ENCODE results near the gene PHLDA1. TPM values are rescaled to one million over a fixed set of nuclear protein-coding genes. Genes with fewer than 3 reads are reported as not detected.

The PHLDA1 gene
- total and polyA plus RNA-seq, 2 donors (not counting 3 experiments of a cell fraction or from before 2014, with no cell fraction given): 14.1 to 30.8 TPM

DNA sequence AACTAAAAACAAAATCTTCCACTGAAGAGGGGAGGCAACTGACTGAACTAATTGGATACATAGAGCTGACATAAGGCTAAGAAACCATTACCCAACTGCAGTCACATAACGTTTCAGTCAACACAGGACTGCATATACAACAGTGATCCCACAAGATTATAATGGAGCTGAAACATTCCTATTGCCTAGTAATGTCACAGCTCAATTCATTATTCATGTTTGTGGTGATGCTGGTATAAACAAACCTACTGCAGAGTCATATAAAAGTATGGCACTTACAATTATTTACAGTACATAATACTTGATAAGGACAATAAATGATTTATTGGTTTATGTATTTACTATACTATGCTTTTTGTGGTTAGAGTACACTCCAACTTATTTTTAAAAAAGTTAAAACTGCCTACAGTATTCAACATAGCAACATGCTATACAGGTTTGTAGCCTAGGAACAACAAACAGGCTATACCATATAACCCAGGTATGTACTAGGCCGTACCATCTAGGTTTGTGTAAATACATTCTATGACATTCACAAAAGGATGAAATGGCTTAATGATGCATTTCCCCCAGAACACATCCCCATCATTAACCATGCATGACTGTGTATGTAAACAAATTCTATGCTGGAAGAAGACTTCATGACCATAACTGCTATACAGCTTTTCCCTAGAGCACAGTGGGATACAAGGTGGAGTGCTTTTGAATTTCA is 48.6 kb upstream of the PHLDA1 start:
- Histone ChIP-seq H3K4me2 (ENCODE audit: insufficient read depth, low read length) (no peak overlapping the region), H3K9ac (replicated peaks; ENCODE audit: extremely low read depth, insufficient read depth, low read length) (no peak overlapping the region), H3K79me2 (ENCODE audit: control insufficient read depth, insufficient read depth, low read length) (peaks cover 90% of the 10 kb centered on the region), H3K36me3 (ENCODE audit: control insufficient read depth in 2 of 2, extremely low read depth in 1 of 2, insufficient read depth in 2 of 2, low read length in 2 of 2) (no peaks in the 10 kb centered on the region), H4K20me1 (replicated peaks; ENCODE audit: control insufficient read depth, extremely low read depth, insufficient read depth, low read length) (peaks cover 18% of the 10 kb centered on the region), H3K27ac (ENCODE audit: insufficient read depth, low read depth, low read length) (no peak overlapping the region), H3K9me3 (replicated peaks; ENCODE audit: control insufficient read depth, insufficient read depth, low read length) (no peaks in the 10 kb centered on the region), H3K9me1 (replicated peaks; ENCODE audit: control insufficient read depth, extremely low read depth, insufficient read depth, low read length) (no peaks in the 10 kb centered on the region), H2AFZ (ENCODE audit: low read depth, low read length) (no peak overlapping the region), H3K4me1 (ENCODE audit: control insufficient read depth, extremely low read depth, insufficient read depth, low read length) (peaks cover 28% of the 10 kb centered on the region), H3K27me3 (ENCODE audit: control insufficient read depth in 2 of 2, insufficient read depth in 2 of 2, low read length in 2 of 2) (no peaks in the 10 kb centered on the region), H3K4me3 (replicated peaks in 1 of 3; ENCODE audit: insufficient read depth in 1 of 3, low read depth in 1 of 3, low read length in 3 of 3) (no peak overlapping the region)
- ChIA-PET POLR2A (no interaction called here), CTCF (interaction anchor here (0.7 to 5.6 kb wide), 11 partner anchors 11 to 555 kb away, joined by 3 to 30 read pairs (median 4); partner anchors contain the start of gene BBS10)
- no peak for FAIRE-seq
- intact Hi-C loops (cut with micrococcal nuclease): loop anchor here (2.0 to 5.0 kb wide), 4 partner anchors 29 to 518 kb away; partner anchors contain the start of gene OSBPL8
- no peak for TF ChIP-seq GATA2 (IDR thresholded peaks at IDR 0.05; ENCODE audit: insufficient read depth, insufficient read length, low read depth, low read length)
- TF ChIP-seq, protein P1, sequence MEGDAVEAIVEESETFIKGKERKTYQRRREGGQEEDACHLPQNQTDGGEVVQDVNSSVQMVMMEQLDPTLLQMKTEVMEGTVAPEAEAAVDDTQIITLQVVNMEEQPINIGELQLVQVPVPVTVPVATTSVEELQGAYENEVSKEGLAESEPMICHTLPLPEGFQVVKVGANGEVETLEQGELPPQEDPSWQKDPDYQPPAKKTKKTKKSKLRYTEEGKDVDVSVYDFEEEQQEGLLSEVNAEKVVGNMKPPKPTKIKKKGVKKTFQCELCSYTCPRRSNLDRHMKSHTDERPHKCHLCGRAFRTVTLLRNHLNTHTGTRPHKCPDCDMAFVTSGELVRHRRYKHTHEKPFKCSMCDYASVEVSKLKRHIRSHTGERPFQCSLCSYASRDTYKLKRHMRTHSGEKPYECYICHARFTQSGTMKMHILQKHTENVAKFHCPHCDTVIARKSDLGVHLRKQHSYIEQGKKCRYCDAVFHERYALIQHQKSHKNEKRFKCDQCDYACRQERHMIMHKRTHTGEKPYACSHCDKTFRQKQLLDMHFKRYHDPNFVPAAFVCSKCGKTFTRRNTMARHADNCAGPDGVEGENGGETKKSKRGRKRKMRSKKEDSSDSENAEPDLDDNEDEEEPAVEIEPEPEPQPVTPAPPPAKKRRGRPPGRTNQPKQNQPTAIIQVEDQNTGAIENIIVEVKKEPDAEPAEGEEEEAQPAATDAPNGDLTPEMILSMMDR (IDR thresholded peaks at IDR 0.05; ENCODE audit: extremely low read depth in 1 of 2, insufficient read depth in 1 of 2, low read depth in 1 of 2, low read length in 2 of 2): no peak
- no peak for TF ChIP-seq POLR2A (IDR thresholded peaks at IDR 0.05; ENCODE audit: low read depth, low read length)
- TF ChIP-seq, protein P2, sequence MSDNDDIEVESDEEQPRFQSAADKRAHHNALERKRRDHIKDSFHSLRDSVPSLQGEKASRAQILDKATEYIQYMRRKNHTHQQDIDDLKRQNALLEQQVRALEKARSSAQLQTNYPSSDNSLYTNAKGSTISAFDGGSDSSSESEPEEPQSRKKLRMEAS (IDR thresholded peaks at IDR 0.05; ENCODE audit: insufficient read depth, insufficient read length): no peak
- no peak for TF ChIP-seq FOS (IDR thresholded peaks at IDR 0.05; ENCODE audit: borderline replicate concordance, insufficient read depth, low read length)
- no peak for TF ChIP-seq MYC (IDR thresholded peaks at IDR 0.05; ENCODE audit: low read depth, low read length)
- TF ChIP-seq EZH2 (IDR thresholded peaks at IDR 0.05; ENCODE audit: borderline replicate concordance, low read depth, low read length, severe bottlenecking): no peak
- dilution Hi-C loops (cut with MboI; ENCODE audit: extremely low pct_ligation_motif_present, low sequenced_read_pairs): loop anchor here (25.0 kb wide), 1 partner anchor 257 kb away; the partner anchor contains the start of gene BBS10
- no peak for DNase-seq (ENCODE audit: low read depth, low spot score)
- no TSS peak for BruUV-seq (replicated peaks)
